B cell (primary cell): ENCODE measurements around the gene DNAJC1.

Experiments used
- EZH2 ChIP-seq: IDR thresholded peaks from 2 replicates; pipeline ENCODE4 v1.6.1; 2012; ENCODE audit warnings: borderline replicate concordance, low read depth, mild to moderate bottlenecking, moderate library complexity, low read length; ENCODE audit not compliant: insufficient read depth, poor library complexity, severe bottlenecking
- TF ChIP-seq, protein P1 (sequence below): fragments of 200-600 bp; IDR thresholded peaks from one replicate; pipeline ENCODE4 v1.8.0; 2022; ENCODE audit warnings: antibody characterized with exemption, mild to moderate bottlenecking

DNA sequence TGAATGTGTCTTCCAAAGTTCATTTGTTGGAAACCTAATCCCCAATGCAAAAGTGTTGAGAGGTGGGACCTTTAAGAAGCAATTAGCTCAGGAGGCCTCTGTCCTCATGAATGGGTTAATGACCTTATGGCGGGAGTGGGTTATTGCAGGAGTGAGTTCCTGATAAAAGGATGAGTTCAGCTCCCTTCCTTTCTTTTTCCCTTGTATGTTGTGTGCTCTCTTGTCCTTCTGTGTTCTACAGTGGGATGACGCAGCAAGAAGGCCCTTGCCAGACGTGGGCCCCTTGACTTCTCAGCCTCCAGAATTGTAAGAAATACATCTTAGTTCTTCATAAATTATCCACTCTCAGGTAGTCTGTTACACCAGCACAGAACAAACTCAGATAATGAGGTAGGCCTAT, 206.0 kb downstream of the DNAJC1 start:
- TF ChIP-seq, protein P1, sequence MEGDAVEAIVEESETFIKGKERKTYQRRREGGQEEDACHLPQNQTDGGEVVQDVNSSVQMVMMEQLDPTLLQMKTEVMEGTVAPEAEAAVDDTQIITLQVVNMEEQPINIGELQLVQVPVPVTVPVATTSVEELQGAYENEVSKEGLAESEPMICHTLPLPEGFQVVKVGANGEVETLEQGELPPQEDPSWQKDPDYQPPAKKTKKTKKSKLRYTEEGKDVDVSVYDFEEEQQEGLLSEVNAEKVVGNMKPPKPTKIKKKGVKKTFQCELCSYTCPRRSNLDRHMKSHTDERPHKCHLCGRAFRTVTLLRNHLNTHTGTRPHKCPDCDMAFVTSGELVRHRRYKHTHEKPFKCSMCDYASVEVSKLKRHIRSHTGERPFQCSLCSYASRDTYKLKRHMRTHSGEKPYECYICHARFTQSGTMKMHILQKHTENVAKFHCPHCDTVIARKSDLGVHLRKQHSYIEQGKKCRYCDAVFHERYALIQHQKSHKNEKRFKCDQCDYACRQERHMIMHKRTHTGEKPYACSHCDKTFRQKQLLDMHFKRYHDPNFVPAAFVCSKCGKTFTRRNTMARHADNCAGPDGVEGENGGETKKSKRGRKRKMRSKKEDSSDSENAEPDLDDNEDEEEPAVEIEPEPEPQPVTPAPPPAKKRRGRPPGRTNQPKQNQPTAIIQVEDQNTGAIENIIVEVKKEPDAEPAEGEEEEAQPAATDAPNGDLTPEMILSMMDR: no peak
- TF ChIP-seq EZH2: no peak
